Omental fat pad (tissue), 4 donors: Measurements from ENCODE around the gene CUBN. TPM values are rescaled to one million over a fixed set of nuclear protein-coding genes. Genes with fewer than 3 reads are reported as not detected.

Experiments
- ATAC-seq: fragments of 150-250 bp; one replicate; pipeline ENCODE4 v1.9.1; 2016; ENCODE audit warnings: mild to moderate bottlenecking, moderate library complexity; ENCODE audit not compliant: low FRiP score
- DNase-seq: peaks from one replicate; pipeline ENCODE4 v3.0.0-alpha.2; 2019; ENCODE audit warnings: low spot score
- total RNA-seq, 4 donors: library from RNA; depleted of rRNA; stranded (reverse); fragments of >200 nt; gene quantifications; one replicate each; pipeline ENCODE4 v1.1.0, GENCODE V29; 2016
- TF ChIP-seq, protein P1 (sequence below), 3 donors: fragments of 450-650 bp; IDR thresholded peaks; one replicate each; pipeline ENCODE4 v1.5.1; 2016 to 2017; ENCODE audit warnings: antibody characterized with exemption in 3 of 3, mild to moderate bottlenecking in 3 of 3, moderate library complexity in 2 of 3

The CUBN gene
- total RNA-seq, 4 donors from 2014 or later = 1.6 to 4.5 (median 2.2) TPM

GRCh38 chr10:16891375-16892313 is 238.0 kb downstream of the CUBN start:
- DNase-seq (no peak), ATAC-seq (peak; percentile 88)

GRCh38 chr10:16890691-16891090 is 238.9 kb downstream of the CUBN start:
- DNase-seq = no peak
- TF ChIP-seq, protein P1, sequence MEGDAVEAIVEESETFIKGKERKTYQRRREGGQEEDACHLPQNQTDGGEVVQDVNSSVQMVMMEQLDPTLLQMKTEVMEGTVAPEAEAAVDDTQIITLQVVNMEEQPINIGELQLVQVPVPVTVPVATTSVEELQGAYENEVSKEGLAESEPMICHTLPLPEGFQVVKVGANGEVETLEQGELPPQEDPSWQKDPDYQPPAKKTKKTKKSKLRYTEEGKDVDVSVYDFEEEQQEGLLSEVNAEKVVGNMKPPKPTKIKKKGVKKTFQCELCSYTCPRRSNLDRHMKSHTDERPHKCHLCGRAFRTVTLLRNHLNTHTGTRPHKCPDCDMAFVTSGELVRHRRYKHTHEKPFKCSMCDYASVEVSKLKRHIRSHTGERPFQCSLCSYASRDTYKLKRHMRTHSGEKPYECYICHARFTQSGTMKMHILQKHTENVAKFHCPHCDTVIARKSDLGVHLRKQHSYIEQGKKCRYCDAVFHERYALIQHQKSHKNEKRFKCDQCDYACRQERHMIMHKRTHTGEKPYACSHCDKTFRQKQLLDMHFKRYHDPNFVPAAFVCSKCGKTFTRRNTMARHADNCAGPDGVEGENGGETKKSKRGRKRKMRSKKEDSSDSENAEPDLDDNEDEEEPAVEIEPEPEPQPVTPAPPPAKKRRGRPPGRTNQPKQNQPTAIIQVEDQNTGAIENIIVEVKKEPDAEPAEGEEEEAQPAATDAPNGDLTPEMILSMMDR (IDR thresholded peaks at IDR 0.05) = no peak
- ATAC-seq = no peak

More at GRCh38 chr10:16891375-16892313, 238.0 kb downstream of the CUBN start:
- TF ChIP-seq, protein P1 (IDR thresholded peaks at IDR 0.05) = peak in 1 of 3 donors; percentile 18

- TF ChIP-seq, protein P1 (IDR thresholded peaks at IDR 0.05) = no peak
- no peak for DNase-seq
- no peak for ATAC-seq
These were observed 242.0 kb downstream of the CUBN start for GRCh38 chr10:16887565-16887964.

- ATAC-seq (no peak), DNase-seq (no peak)
- TF ChIP-seq, protein P1 (IDR thresholded peaks at IDR 0.05) = no peak
These were observed 243.6 kb downstream of the CUBN start for GRCh38 chr10:16886031-16886430.

DNA sequence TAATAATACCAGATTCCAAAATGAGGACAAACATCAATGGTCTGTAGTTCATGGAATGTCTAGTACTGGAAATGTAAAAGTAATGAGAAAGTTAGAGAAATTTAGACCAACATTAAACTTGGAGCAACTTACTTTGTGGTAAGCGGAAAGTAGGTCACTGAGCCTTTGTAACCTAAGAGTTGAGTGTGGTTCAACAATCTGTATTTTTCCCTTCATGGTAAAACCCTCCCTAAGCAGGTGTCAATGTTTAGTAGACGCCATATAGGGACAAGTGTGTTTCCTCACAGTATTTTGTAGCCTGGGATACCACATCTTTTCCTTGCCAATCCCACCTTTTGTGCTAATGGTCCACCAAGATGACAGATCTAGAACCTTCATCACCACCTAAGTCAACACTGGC is 245.1 kb downstream of the CUBN start:
- DNase-seq = no peak
- ATAC-seq = no peak

GRCh38 chr10:16883084-16883483 is 246.5 kb downstream of the CUBN start:
- DNase-seq (no peak), ATAC-seq (no peak)
- TF ChIP-seq, protein P1 (IDR thresholded peaks at IDR 0.05) = no peak

More for the DNA sequence above, 245.1 kb downstream of the CUBN start:
- TF ChIP-seq, protein P1 (IDR thresholded peaks at IDR 0.05) = no peak

- ATAC-seq (no peak), DNase-seq (no peak)
- TF ChIP-seq, protein P1 (IDR thresholded peaks at IDR 0.05) = no peak
These were observed 259.3 kb downstream of the CUBN start for GRCh38 chr10:16870331-16870730.
